GM23338 (cell line): Measurements from ENCODE around the gene CACNB4. TPM values are rescaled to one million over a fixed set of nuclear protein-coding genes. Genes with fewer than 3 reads are reported as not detected.

ENCODE experiments used
- ATAC-seq: fragments of 200-7000 bp; cut with Tn5 transposase; 3 replicates; pipeline ENCODE4 v1.9.1; 2020
- DNase-seq: peaks from one replicate; pipeline ENCODE4 v3.0.0-alpha.2; 2015; ENCODE audit warnings: low spot score
- H2AFZ ChIP-seq: fragments of 200-600 bp; sonication (generic); 2 replicates; pipeline ENCODE4 v1.8.0; 2016; ENCODE audit warnings: antibody characterized with exemption, mild to moderate bottlenecking, moderate library complexity
- H3F3A ChIP-seq: fragments of 200-600 bp; sonication (generic); replicated peaks from 2 replicates; pipeline ENCODE4 v1.8.0; 2017; ENCODE audit warnings: antibody characterized with exemption, mixed run types, low read depth
- H3K27ac ChIP-seq: fragments of 200-600 bp; sonication (generic); 2 replicates; pipeline ENCODE4 v1.6.1; 2016; ENCODE audit warnings: low read depth
- H3K27me3 ChIP-seq: fragments of 200-600 bp; sonication (generic); 2 replicates; pipeline ENCODE4 v1.8.0; 2016; ENCODE audit warnings: mild to moderate bottlenecking, mixed run types, moderate library complexity; ENCODE audit not compliant: insufficient read depth
- H3K36me3 ChIP-seq: fragments of 200-600 bp; sonication (generic); 2 replicates; pipeline ENCODE4 v1.8.0; 2016; ENCODE audit warnings: mild to moderate bottlenecking; ENCODE audit not compliant: insufficient read depth
- H3K4me1 ChIP-seq: fragments of 200-600 bp; sonication (generic); 2 replicates; pipeline ENCODE4 v1.8.0; 2016; ENCODE audit warnings: mild to moderate bottlenecking, moderate library complexity; ENCODE audit not compliant: insufficient read depth
- H3K4me2 ChIP-seq: fragments of 200-600 bp; sonication (generic); 2 replicates; pipeline ENCODE4 v1.7.1; 2017; ENCODE audit warnings: mixed run types
- H3K4me3 ChIP-seq: fragments of 200-600 bp; sonication (generic); 2 replicates; pipeline ENCODE4 v1.6.1; 2016; ENCODE audit warnings: mixed run types
- H3K79me2 ChIP-seq: fragments of 200-600 bp; sonication (generic); replicated peaks from 2 replicates; pipeline ENCODE4 v1.8.0; 2017; ENCODE audit warnings: mild to moderate bottlenecking; ENCODE audit not compliant: insufficient read depth
- H3K9me2 ChIP-seq: fragments of 200-600 bp; sonication (generic); 2 replicates; pipeline ENCODE4 v1.8.0; 2017; ENCODE audit not compliant: insufficient read depth
- H4K20me1 ChIP-seq: fragments of 200-600 bp; sonication (generic); replicated peaks from 2 replicates; pipeline ENCODE4 v1.8.0; 2017; ENCODE audit warnings: mild to moderate bottlenecking; ENCODE audit not compliant: insufficient read depth
- H3K27ac Mint-ChIP-seq: 2 replicates; pipeline ENCODE4 v1.8.0; 2020; ENCODE audit warnings: inconsistent platforms, mild to moderate bottlenecking, moderate library complexity, mixed read lengths
- H3K27me3 Mint-ChIP-seq: 3 replicates; pipeline ENCODE4 v1.8.0; 2022; ENCODE audit warnings: low read depth, mild to moderate bottlenecking, moderate library complexity, mixed read lengths, inconsistent platforms; ENCODE audit not compliant: insufficient read depth, poor library complexity
- H3K36me3 Mint-ChIP-seq: 3 replicates; pipeline ENCODE4 v1.8.0; 2021; ENCODE audit warnings: low read depth, mild to moderate bottlenecking, inconsistent platforms, moderate library complexity, mixed read lengths
- H3K4me1 Mint-ChIP-seq: 3 replicates; pipeline ENCODE4 v1.8.0; 2020; ENCODE audit warnings: mild to moderate bottlenecking, inconsistent platforms, mixed read lengths
- H3K4me3 Mint-ChIP-seq: 3 replicates; pipeline ENCODE4 v1.8.0; 2021; ENCODE audit warnings: moderate library complexity, mild to moderate bottlenecking, inconsistent platforms, mixed read lengths
- H3K9me3 Mint-ChIP-seq: 3 replicates; pipeline ENCODE4 v1.8.0; 2020; ENCODE audit warnings: moderate library complexity, mild to moderate bottlenecking, inconsistent platforms, mixed read lengths
- ETS1 ChIP-seq: IDR thresholded peaks from 2 replicates; pipeline ENCODE4 v1.6.1; 2016; ENCODE audit warnings: antibody characterized with exemption
- EZH2phosphoT487 ChIP-seq: fragments of 200-600 bp; sonication (generic); IDR thresholded peaks from one replicate; pipeline ENCODE4 v1.8.1; 2018; ENCODE audit warnings: antibody characterized with exemption; ENCODE audit not compliant: unreplicated experiment
- JUNB ChIP-seq: IDR thresholded peaks from one replicate; pipeline ENCODE4 v1.6.1; 2016; ENCODE audit warnings: antibody characterized with exemption; ENCODE audit not compliant: unreplicated experiment
- NANOG ChIP-seq: IDR thresholded peaks from 2 replicates; pipeline ENCODE4 v1.6.1; 2016; ENCODE audit warnings: antibody characterized with exemption, borderline replicate concordance
- POLR2AphosphoS5 ChIP-seq: IDR thresholded peaks from 2 replicates; pipeline ENCODE4 v1.6.1; 2016; ENCODE audit warnings: antibody characterized with exemption, low read depth
- REST ChIP-seq: IDR thresholded peaks from one replicate; pipeline ENCODE4 v1.6.1; 2018; ENCODE audit warnings: antibody characterized with exemption; ENCODE audit not compliant: unreplicated experiment
- STAT1 ChIP-seq: IDR thresholded peaks from one replicate; pipeline ENCODE4 v1.6.1; 2016; ENCODE audit warnings: antibody characterized with exemption; ENCODE audit not compliant: unreplicated experiment
- ZNF114 ChIP-seq: fragments of 250-450 bp; sonication (Bioruptor Pico); IDR thresholded peaks from 2 replicates; pipeline ENCODE4 v1.5.0; 2020; ENCODE audit warnings: mild to moderate bottlenecking, moderate library complexity
- ZNF331 ChIP-seq: fragments of 250-450 bp; sonication (Bioruptor Pico); IDR thresholded peaks from 2 replicates; pipeline ENCODE4 v1.5.0; 2020; ENCODE audit warnings: low read depth, mild to moderate bottlenecking, moderate library complexity
- polyA plus RNA-seq: library from polyadenylated mRNA; unstranded; fragments of >200 nt; fragmentation: Nextera tagmentation; extraction: Ambion mirVana; gene quantifications from 2 replicates; pipeline ENCODE4 v1.2.1, GENCODE V29; 2016
- total RNA-seq: library from RNA; depleted of rRNA; stranded (reverse); fragments of >200 nt; shearing (Covaris generic); gene quantifications from 2 replicates; pipeline ENCODE4 v1.2.3, GENCODE V29; 2014
- TF ChIP-seq, protein P1 (sequence below), 2 experiments: fragments of 200-600 bp in 1 of 2; sonication (generic) in 1 of 2; conservative IDR thresholded peaks; 2 replicates each; pipeline versions ENCODE4 v1.5.1 to v1.6.1; 2016 to 2017; ENCODE audit warnings: antibody characterized with exemption in 2 of 2, low read depth in 2 of 2, mild to moderate bottlenecking in 2 of 2, moderate library complexity in 1 of 2

CACNB4 gene
- total and polyA plus RNA-seq, 2 experiments from 2014 or later, result 4.0 to 9.8 TPM

- Mint-ChIP-seq H3K27ac (no peak overlapping the region), H3K36me3 (no peaks in the 10 kb centered on the region), H3K4me1 (peaks cover 22% of the 10 kb centered on the region), H3K4me3 (no peak overlapping the region), H3K27me3 (peaks cover 9% of the 10 kb centered on the region), H3K9me3 (no peaks in the 10 kb centered on the region)
- Histone ChIP-seq H3K79me2 (no peaks in the 10 kb centered on the region), H4K20me1 (no peaks in the 10 kb centered on the region), H3K9me2 (no peaks in the 10 kb centered on the region), H3F3A (no peaks in the 10 kb centered on the region), H3K4me2 (no peak overlapping the region), H3K36me3 (no peaks in the 10 kb centered on the region), H2AFZ (no peak overlapping the region), H3K27me3 (no peaks in the 10 kb centered on the region), H3K4me3 (no peak overlapping the region), H3K27ac (0 out of 2 replicates have a peak overlapping the region, but pooled peaks have one; percentile 18), H3K4me1 (peaks cover 4% of the 10 kb centered on the region; the same call in 1 of the 2 replicates)
- ATAC-seq (no peak), DNase-seq (no peak)
- TF ChIP-seq JUNB, result no peak
Observed at GRCh38 chr2:151967829-151968722, 130.8 kb downstream of the CACNB4 start.

DNA sequence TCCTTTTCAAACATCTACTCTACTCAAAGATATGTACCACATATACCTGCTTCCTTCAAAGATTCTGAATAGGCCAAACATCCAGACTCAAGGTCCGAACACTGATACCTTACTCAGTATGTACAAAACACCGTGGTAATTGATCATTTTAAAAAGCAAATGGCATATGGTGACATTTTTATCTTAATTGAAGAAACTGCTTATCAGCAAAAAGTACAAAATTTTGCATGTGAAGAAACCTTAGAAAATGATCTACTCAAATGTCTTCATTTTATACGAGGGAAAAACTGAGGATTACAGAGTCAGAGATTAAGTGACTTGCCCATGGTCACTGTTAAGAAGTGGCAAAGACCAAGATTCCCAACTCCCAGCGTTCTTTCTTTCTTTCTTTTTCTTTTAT lies 133.0 kb downstream of the CACNB4 start:
- no peak overlapping the region for H3K4me3 ChIP-seq
- H4K20me1 ChIP-seq, result no peaks in the 10 kb centered on the region
- Mint-ChIP-seq H3K27ac (no peak overlapping the region), H3K4me1 (peaks cover 4% of the 10 kb centered on the region; the same call in 2 of the 3 replicates), H3K9me3 (no peaks in the 10 kb centered on the region), H3K4me3 (no peak overlapping the region), H3K36me3 (no peaks in the 10 kb centered on the region), H3K27me3 (peaks cover under 1% of the 10 kb centered on the region)
- H3K79me2 ChIP-seq, result no peaks in the 10 kb centered on the region
- no peak overlapping the region for H3K4me2 ChIP-seq
- no peaks in the 10 kb centered on the region for H3K36me3 ChIP-seq
- H3K27me3 ChIP-seq, result no peaks in the 10 kb centered on the region
- H3K9me2 ChIP-seq, result no peaks in the 10 kb centered on the region
- H3K27ac ChIP-seq, result no peak overlapping the region
- no peak overlapping the region for H2AFZ ChIP-seq
- no peak for DNase-seq
- ATAC-seq, result no peak
- no peaks in the 10 kb centered on the region for H3K4me1 ChIP-seq
- H3F3A ChIP-seq, result no peaks in the 10 kb centered on the region
- TF ChIP-seq ETS1 (no peak), REST (no peak), EZH2phosphoT487 (no peak), ZNF114 (CRISPR knock-in tag) (no peak), ZNF331 (CRISPR knock-in tag) (no peak), POLR2AphosphoS5 (no peak), NANOG (no peak), STAT1 (no peak), JUNB (no peak)
- TF ChIP-seq, protein P1, sequence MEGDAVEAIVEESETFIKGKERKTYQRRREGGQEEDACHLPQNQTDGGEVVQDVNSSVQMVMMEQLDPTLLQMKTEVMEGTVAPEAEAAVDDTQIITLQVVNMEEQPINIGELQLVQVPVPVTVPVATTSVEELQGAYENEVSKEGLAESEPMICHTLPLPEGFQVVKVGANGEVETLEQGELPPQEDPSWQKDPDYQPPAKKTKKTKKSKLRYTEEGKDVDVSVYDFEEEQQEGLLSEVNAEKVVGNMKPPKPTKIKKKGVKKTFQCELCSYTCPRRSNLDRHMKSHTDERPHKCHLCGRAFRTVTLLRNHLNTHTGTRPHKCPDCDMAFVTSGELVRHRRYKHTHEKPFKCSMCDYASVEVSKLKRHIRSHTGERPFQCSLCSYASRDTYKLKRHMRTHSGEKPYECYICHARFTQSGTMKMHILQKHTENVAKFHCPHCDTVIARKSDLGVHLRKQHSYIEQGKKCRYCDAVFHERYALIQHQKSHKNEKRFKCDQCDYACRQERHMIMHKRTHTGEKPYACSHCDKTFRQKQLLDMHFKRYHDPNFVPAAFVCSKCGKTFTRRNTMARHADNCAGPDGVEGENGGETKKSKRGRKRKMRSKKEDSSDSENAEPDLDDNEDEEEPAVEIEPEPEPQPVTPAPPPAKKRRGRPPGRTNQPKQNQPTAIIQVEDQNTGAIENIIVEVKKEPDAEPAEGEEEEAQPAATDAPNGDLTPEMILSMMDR (conservative IDR thresholded peaks at IDR 0.05; ENCODE audit: low read depth in 2 of 2), result no peak
